Esophagus mucosa (tissue), 1 donor: ENCODE measurements around the gene MYO1D. TPM values are rescaled to one million over a fixed set of nuclear protein-coding genes. Genes with fewer than 3 reads are reported as not detected.

Experiments used
- ATAC-seq: fragments of 200-7000 bp; cut with Tn5 transposase; one replicate; pipeline ENCODE4 v1.9.1; 2020
- total RNA-seq: library from RNA; stranded (reverse); gene quantifications from one replicate; pipeline ENCODE4 v1.2.4, GENCODE V29; 2023
- donor health status: DM: yes; HTN: yes; CAD: no.

Gene MYO1D
- total RNA-seq, 1 donor from 2014 or later, result 55.0 TPM

DNA sequence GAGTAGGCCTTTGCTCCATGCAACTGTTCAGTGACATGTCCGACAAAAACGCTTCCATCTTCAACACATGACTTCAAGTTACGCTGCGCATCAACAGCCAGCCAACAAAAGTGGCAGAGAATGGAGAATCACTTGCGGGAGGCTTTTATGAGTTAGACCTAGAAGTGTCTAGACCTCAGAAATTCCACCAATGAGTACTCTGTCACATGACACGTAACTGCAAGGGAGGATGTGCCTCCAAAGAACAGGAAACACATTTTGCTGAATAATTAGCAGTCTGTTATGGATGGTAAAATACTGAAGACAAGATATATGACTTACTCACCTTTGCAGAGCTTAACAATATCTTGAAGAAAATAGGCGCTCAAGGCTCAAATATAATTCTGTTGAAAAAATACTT lies 62.1 kb downstream of the MYO1D start:
- ATAC-seq, result no peak

- ATAC-seq, result peak; percentile 60
Observed at GRCh38 chr17:32813021-32813420, 63.9 kb downstream of the MYO1D start.

DNA sequence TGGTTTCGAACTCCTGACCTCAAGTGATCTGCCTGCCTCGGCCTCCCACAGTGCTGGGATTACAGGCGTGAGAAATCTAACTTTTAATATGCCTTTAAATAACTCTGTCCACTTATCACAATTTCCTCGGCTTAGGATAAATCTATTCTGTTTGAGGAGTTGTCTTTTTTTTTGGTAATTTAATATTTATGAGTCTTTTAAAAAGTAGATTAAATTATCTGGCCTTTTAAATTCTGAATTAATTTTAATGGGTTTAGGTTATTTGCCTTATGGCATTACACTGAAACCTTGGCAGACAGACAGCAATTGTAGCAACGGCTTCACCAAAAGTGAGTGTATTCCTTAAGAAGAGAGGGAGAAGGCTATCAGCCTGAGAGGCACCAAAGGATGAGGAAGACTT lies 66.2 kb downstream of the MYO1D start:
- ATAC-seq, result no peak

DNA sequence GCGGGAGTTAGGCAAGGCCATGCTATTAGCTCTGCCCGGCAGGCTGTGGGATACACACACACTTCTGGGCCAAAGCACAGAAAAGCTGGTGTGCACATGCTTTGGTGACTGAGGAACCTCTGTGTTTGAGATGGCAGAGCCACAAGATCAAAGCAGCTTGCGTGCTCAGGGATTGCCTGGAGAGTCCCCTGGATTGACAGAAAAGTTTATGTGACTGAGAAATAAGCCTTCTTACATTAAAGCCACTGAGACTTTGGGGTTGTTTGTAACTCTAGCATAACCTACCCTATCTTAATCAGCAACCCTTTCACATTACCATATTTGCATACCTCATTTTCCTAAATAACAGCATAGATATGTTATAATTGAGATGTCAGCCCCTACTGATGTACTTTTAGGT lies 69.3 kb downstream of the MYO1D start:
- ATAC-seq, result no peak

- ATAC-seq, result no peak
Observed at GRCh38 chr17:32806646-32807045, 70.3 kb downstream of the MYO1D start.

DNA sequence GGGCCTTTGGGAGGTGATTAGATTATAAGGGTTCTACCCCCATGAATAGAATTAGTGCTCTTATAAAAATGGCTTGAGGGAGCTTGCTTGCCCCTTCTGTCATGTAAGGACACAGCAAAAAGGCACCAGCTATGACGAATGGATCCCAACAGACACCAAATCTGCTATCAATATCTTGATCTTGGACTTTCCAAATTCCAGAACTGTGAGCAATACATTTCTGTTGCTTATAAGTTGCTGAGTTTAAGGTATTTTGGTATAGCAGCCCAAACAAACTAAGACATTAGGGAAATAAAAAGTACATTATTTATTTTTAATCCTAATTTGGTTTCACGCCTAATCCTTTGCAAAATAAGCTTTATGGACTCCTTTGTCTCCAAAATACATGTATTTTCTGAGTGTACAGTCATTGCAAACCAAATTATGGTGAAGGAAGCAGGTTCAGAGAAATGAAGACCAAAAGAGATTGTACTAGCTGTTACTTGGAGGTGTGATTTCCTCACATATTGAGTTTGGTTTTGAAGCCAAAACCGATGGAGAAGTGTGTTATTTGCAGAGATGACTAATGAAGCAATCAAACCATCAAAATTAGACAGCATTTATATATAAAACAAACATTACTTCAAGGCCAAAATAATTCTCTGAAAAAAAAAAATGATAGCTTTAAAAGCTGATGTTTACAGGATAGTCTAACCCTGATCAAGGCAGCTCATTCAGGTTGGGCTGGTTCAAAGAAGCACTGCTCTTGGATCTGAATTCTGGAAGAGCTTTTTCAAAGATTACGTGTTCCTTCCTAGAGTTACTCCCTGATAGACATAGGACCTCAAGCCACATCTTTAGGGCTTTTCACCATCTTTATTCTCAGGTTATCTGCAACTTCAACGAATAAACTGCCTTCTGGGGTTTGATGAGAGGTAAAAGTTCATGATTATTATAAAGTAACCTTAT lies 71.6 kb downstream of the MYO1D start:
- ATAC-seq, result no peak

- no peak for ATAC-seq
Observed at GRCh38 chr17:32803544-32803943, 73.4 kb downstream of the MYO1D start.

- ATAC-seq, result no peak
Observed at GRCh38 chr17:32802306-32802705, 74.6 kb downstream of the MYO1D start.

DNA sequence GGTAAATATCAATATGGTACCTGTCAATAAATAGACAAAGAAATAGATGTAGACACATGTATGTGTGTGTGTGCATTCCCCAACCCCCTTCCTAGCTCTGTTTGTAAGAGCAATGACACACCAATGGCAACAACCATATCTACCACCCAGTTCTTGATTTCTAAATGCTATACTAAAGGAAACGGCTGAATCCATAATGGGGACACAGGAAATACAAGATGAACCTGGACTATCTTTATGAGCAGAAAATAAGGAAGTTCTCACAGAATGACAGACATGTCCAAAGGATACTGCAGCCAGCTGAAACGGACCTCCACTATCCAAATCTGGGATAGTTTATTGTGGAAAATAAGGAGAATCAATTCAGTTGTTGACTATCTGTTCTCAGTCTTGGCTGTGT lies 75.3 kb downstream of the MYO1D start:
- no peak for ATAC-seq

- no peak for ATAC-seq
Observed at GRCh38 chr17:32801193-32801592, 75.7 kb downstream of the MYO1D start.

- no peak for ATAC-seq
Observed at GRCh38 chr17:32798938-32799337, 78.0 kb downstream of the MYO1D start.

- peak; percentile 79 for ATAC-seq
Observed at GRCh38 chr17:32795339-32795979, 81.5 kb downstream of the MYO1D start.

GRCh38 chr17:32794533-32795246 lies 82.2 kb downstream of the MYO1D start:
- peak; percentile 47 for ATAC-seq

GRCh38 chr17:32793841-32794240 lies 83.1 kb downstream of the MYO1D start:
- ATAC-seq, result no peak

- no peak for ATAC-seq
Observed at GRCh38 chr17:32792207-32792606, 84.7 kb downstream of the MYO1D start.

DNA sequence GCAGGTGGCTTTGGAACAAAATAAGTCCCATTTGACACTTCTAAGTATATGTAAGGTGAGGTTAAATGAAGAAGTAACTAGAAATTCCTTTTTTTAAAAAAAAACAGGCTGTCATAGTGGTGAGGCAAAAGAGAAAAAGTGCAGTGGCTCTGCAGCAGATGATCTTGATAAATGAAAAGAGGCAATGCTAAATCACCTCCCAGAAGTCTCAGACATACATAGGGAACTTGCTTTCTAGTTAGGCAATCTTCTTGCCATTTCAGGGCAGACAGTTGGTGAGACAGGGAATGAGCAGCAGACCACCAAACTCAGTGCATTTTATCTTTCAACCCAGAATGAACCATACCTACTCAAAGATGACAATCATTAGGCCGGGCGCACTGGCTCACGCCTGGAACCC lies 90.8 kb downstream of the MYO1D start:
- no peak for ATAC-seq

- no peak for ATAC-seq
Observed at GRCh38 chr17:32784113-32784512, 92.8 kb downstream of the MYO1D start.

GRCh38 chr17:32783602-32784001 lies 93.3 kb downstream of the MYO1D start:
- ATAC-seq, result peak; percentile 81

DNA sequence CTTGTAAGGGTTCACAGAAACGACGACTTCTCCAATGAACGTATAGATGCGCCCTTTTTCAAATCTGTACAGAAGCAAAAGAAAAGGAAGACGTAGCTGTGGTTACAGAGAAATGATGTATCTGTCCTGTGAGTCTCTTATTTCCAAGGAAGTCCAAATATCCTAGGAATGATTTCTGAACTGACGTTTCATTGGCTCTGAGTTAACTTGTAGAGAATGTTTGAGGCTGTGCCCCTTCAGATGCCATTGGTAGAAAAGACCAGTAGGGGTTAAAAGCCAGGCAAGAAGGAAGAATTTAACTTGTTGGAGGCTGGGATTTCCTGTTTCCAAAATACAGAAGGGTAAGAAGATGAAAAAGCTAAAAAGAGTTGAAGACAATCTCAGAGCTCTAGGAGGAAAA lies 96.2 kb downstream of the MYO1D start:
- ATAC-seq, result no peak

DNA sequence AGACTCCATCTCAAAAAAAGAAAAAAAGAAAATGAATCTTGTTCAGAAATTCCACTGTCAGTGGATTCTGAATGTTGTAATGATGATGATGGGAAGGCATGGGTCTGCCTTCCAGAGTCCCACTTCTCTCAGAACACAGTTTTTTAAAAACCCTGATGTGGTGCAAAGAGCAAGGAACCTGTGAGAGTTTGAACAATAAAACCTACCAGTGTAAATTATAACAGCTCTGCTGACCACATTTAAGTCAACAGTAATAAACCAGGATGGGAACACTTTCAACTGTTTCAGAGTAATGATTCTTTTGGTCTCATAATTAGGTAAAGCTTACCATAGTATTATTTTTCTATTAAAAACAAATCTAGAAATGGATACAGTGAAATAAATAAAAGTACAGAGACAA lies 99.0 kb downstream of the MYO1D start:
- no peak for ATAC-seq

DNA sequence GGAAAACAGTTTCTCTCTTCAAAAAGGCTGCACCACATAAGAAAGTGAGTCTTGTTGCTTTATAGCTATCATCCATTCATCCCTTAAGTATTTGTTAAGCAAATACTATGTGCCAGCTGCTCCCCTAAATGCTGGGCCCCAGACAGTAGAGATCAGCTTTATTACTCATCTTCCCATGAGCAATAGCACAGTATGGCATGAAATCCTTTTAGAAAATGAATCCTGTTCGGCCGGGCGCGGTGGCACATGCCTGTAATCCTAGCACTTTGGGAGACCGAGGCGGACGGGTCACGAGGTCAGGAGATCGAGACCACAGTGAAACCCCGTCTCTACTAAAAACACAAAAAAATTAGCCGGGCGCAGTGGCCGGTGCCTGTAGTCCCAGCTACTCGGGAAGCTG lies 99.5 kb downstream of the MYO1D start:
- peak; percentile 77 for ATAC-seq

DNA sequence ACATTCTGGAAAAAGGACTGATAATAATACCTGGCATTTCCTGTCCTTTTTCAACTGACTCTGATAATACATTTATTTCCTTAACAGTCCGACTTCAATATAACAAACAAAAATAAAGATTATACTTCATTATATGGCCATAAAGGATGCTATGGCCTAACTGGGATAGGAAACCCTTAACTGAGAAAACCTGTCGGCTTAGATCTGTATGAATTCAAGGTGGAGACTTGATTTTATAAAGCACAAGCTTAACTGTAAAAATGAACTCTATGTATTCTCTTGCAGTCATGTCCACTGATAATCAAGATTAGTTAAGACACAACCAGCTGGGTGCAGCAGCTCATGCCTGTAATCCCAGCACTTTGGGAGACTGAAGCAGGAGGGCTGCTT lies 102.2 kb downstream of the MYO1D start:
- no peak for ATAC-seq
